Measurements from ENCODE around the gene NUCKS1. TPM values are rescaled to one million over a fixed set of nuclear protein-coding genes. Genes with fewer than 3 reads are reported as not detected.

The NUCKS1 gene
- total and polyA plus RNA-seq, 2 of the 4 experiments (the other 2 are of a cell fraction) = 37.9 to 103 TPM

DNA sequence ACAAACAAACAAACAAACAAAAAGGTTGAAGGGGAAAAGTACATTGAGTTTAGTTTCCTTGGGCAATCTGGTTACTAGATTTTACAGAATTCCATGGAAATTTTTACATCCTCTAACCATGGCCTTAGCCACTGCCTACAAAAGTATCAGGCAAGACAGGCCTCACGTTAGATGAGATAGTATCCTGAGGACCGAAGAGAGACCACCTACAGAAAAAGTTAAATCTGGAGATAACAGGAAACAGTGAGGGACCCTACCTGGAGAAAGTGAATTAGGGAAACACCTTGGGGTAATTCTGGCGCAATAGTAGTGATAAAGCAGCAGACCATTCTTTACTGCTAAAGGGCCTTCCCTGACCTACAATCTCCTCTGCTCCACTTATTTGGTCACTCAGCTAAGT, 16.6 kb upstream of the NUCKS1 start:
- peaks cover 12% of the 10 kb centered on the region for H3K4me1 ChIP-seq (ENCODE audit: control insufficient read depth, insufficient read depth, low read length)
- BruUV-seq (replicated peaks) = no TSS peak
- H3K18ac ChIP-seq (ENCODE audit: low read depth, low read length) = no peak overlapping the region
- no peaks in the 10 kb centered on the region for H3K9me3 ChIP-seq (ENCODE audit: control insufficient read depth, insufficient read depth, low read length)
- no peak overlapping the region for H2AK9ac ChIP-seq (replicated peaks; ENCODE audit: low read depth, low read length, poor library complexity)
- H3K27me3 ChIP-seq (ENCODE audit: control insufficient read depth, insufficient read depth, low read length) = no peaks in the 10 kb centered on the region
- TF ChIP-seq RAD21 (IDR thresholded peaks at IDR 0.05; ENCODE audit: low read length) (no peak), FOS (IDR thresholded peaks at IDR 0.05; ENCODE audit: low read depth, low read length) (no peak)
- no peak overlapping the region for H4K5ac ChIP-seq (ENCODE audit: low read depth, low read length)
- no peak overlapping the region for H3K4me3 ChIP-seq (ENCODE audit: insufficient read depth, low read depth, low read length)
- dilution Hi-C loops (cut with HindIII; ENCODE audit: low sequenced_read_pairs, unreplicated experiment) (no loop called here), in situ Hi-C loops (cut with MboI; ENCODE audit: low sequenced_read_pairs) (no loop called here), intact Hi-C loops (cut with micrococcal nuclease) (no loop called here)
- H2AFZ ChIP-seq (replicated peaks; ENCODE audit: low read length, poor library complexity) = no peak overlapping the region
- H4K8ac ChIP-seq (ENCODE audit: low read depth in 2 of 2, low read length in 2 of 2) = no peak overlapping the region
- no peak for DNase-seq
- CTCF ChIA-PET = no interaction called here
- H3K56ac ChIP-seq (ENCODE audit: extremely low read depth, insufficient read depth, low read length) = no peak overlapping the region
- no peaks in the 10 kb centered on the region for H4K20me1 ChIP-seq (ENCODE audit: insufficient read depth, low read length)
- no peak overlapping the region for H3K9ac ChIP-seq (ENCODE audit: low read depth, low read length)
- H4K91ac ChIP-seq (ENCODE audit: insufficient read depth, low read depth, low read length) = no peak overlapping the region
- WGBS, 2 experiments (ENCODE audit: extremely low coverage in 2 of 2, insufficient read length in 1 of 2) = 100% methylated on average over 1 of the region's 3 CpGs; no CpG with 5 or more reads in 1 of the 2 experiments
- H2AK5ac ChIP-seq (ENCODE audit: low read depth, low read length) = no peak overlapping the region
- no peak overlapping the region for H3K27ac ChIP-seq (ENCODE audit: insufficient read depth, low read length)
- H3K9me1 ChIP-seq (ENCODE audit: insufficient read depth, low read length) = peaks cover 16% of the 10 kb centered on the region
- H2BK20ac ChIP-seq (ENCODE audit: low read depth, low read length) = 0 out of 2 replicates have a peak overlapping the region, but pooled peaks have one; percentile 8
- ATAC-seq (ENCODE audit: low read depth) = no peak
- no peak overlapping the region for H3K14ac ChIP-seq (replicated peaks; ENCODE audit: low read depth, low read length)
- H3K4ac ChIP-seq (ENCODE audit: low read depth, low read length) = no peak overlapping the region
- no peaks in the 10 kb centered on the region for H3K36me3 ChIP-seq (ENCODE audit: control insufficient read depth, insufficient read depth, low read length)
- 0 out of 3 replicates have a peak overlapping the region, but pooled peaks have one; percentile 41 for H2BK15ac ChIP-seq (ENCODE audit: low read depth, low read length)
- H2BK120ac ChIP-seq (ENCODE audit: low read depth, low read length) = 0 out of 2 replicates have a peak overlapping the region, but pooled peaks have one; percentile 26
- H3K4me2 ChIP-seq (ENCODE audit: low read depth, low read length) = no peak overlapping the region
- no peak overlapping the region for H3K23ac ChIP-seq (ENCODE audit: low read depth, low read length)
- no peaks in the 10 kb centered on the region; a peak in 1 of 4 replicates for H3K79me1 ChIP-seq (ENCODE audit: low read depth in 1 of 2, low read length in 2 of 2)
- H2BK5ac ChIP-seq (ENCODE audit: low read depth, low read length, poor library complexity, severe bottlenecking) = no peak overlapping the region
- POLR2A ChIA-PET (ENCODE audit: unreplicated experiment) = no interaction called here

All from IMR-90 (cell line).